Right renal pelvis (tissue), 4 donors: ENCODE results near the gene SMOC1. TPM values are rescaled to one million over a fixed set of nuclear protein-coding genes. Genes with fewer than 3 reads are reported as not detected.

Experiments used
- DNase-seq, 4 donors: peaks; one replicate each; pipeline ENCODE4 v3.0.0-alpha.2; 2013; ENCODE audit warnings: low read depth in 4 of 4, low spot score in 3 of 4, missing footprints in 1 of 4
- polyA plus RNA-seq, 4 donors: library from polyadenylated mRNA; unstranded; fragments of 120-200 nt; gene quantifications; one replicate each; pipeline ENCODE4 v1.2.1, GENCODE V29; 2013; ENCODE audit not compliant: insufficient read length in 4 of 4

Gene SMOC1
- polyA plus RNA-seq, 4 donors = 1.8 to 2.7 (median 2.1) TPM

- DNase-seq = no peak
Observed at GRCh38 chr14:69973846-69974245, 94.6 kb downstream of the SMOC1 start.

- no peak for DNase-seq
Observed at GRCh38 chr14:69979882-69980281, 100.7 kb downstream of the SMOC1 start.

GRCh38 chr14:69980457-69981425, 101.5 kb downstream of the SMOC1 start:
- DNase-seq = no peak

GRCh38 chr14:69982220-69982839, 103.1 kb downstream of the SMOC1 start:
- no peak for DNase-seq

GRCh38 chr14:69982886-69983285, 103.7 kb downstream of the SMOC1 start:
- DNase-seq = no peak

GRCh38 chr14:69983317-69983716, 104.1 kb downstream of the SMOC1 start:
- no peak for DNase-seq

- DNase-seq = no peak
Observed at GRCh38 chr14:69985463-69985862, 106.2 kb downstream of the SMOC1 start.

- DNase-seq = no peak
Observed at GRCh38 chr14:69986336-69986735, 107.1 kb downstream of the SMOC1 start.

- no peak for DNase-seq
Observed at GRCh38 chr14:69987406-69988121, 108.3 kb downstream of the SMOC1 start.

- DNase-seq = no peak
Observed at GRCh38 chr14:69988979-69989378, 109.8 kb downstream of the SMOC1 start.

- no peak for DNase-seq
Observed at GRCh38 chr14:69989622-69990021, 110.4 kb downstream of the SMOC1 start.

- no peak for DNase-seq
Observed at GRCh38 chr14:69990323-69990722, 111.1 kb downstream of the SMOC1 start.

- no peak for DNase-seq
Observed at GRCh38 chr14:69991422-69991821, 112.2 kb downstream of the SMOC1 start.

GRCh38 chr14:69992564-69992963, 113.3 kb downstream of the SMOC1 start:
- DNase-seq = no peak

GRCh38 chr14:69993326-69993725, 114.1 kb downstream of the SMOC1 start:
- no peak for DNase-seq

GRCh38 chr14:69994002-69994401, 114.8 kb downstream of the SMOC1 start:
- no peak for DNase-seq

GRCh38 chr14:69996216-69996615, 117.0 kb downstream of the SMOC1 start:
- no peak for DNase-seq

- DNase-seq = no peak
Observed at GRCh38 chr14:69997849-69998248, 118.6 kb downstream of the SMOC1 start.

GRCh38 chr14:69999261-69999674, 120.1 kb downstream of the SMOC1 start:
- no peak for DNase-seq

GRCh38 chr14:70000601-70001000, 121.4 kb downstream of the SMOC1 start:
- DNase-seq = no peak
